ENCODE measurements around the gene C2CD2. TPM values are rescaled to one million over a fixed set of nuclear protein-coding genes. Genes with fewer than 3 reads are reported as not detected.

C2CD2 gene
- total and polyA plus RNA-seq, 12 donors = 175 to 439 (median 284) TPM

GRCh38 chr21:41888749-41889376 lies 65.0 kb downstream of the C2CD2 start:
- no peak overlapping the region for H3K4me3 ChIP-seq
- H3K9me3 ChIP-seq (replicated peaks in 1 of 3) = no peaks in the 10 kb centered on the region
- peaks cover 0 to 49% of the 10 kb centered on the region in 2 donors for H3K36me3 ChIP-seq (replicated peaks in 1 of 2)
- peak; percentile 71 to 92 (median 85) for DNase-seq
- WGBS, 4 donors = 35 to 47% (median 44%) methylated on average over 9 to 13 of the region's 13 CpGs
- peak overlapping the region; percentile 26 to 88 (median 61) for H3K27ac ChIP-seq
- TF ChIP-seq CTCF (IDR thresholded peaks at IDR 0.05) (no peak), POLR2A (IDR thresholded peaks at IDR 0.05) (peak in 1 of 2 donors; percentile 30)
- H3K4me1 ChIP-seq (replicated peaks in 1 of 2) = peaks cover 0 to 16% of the 10 kb centered on the region in 2 donors
- intact Hi-C loops (cut with DNase I) = no loop called here
- no peaks in the 10 kb centered on the region for H3K27me3 ChIP-seq

GRCh38 chr21:41887667-41888066 lies 66.2 kb downstream of the C2CD2 start:
- Histone ChIP-seq H3K27ac (peak overlapping the region in 2 of 5 donors; percentile 84 to 88), H3K4me1 (replicated peaks in 1 of 2) (peaks cover 0 to 16% of the 10 kb centered on the region in 2 donors), H3K4me3 (no peak overlapping the region), H3K36me3 (replicated peaks in 1 of 2) (peaks cover 0 to 40% of the 10 kb centered on the region in 2 donors), H3K9me3 (replicated peaks in 1 of 3) (no peaks in the 10 kb centered on the region), H3K27me3 (no peaks in the 10 kb centered on the region)
- DNase-seq = no peak
- TF ChIP-seq POLR2A (IDR thresholded peaks at IDR 0.05) (no peak), CTCF (IDR thresholded peaks at IDR 0.05) (no peak)
- intact Hi-C loops (cut with DNase I) = no loop called here
- WGBS, 4 donors = 75 to 90% (median 83%) methylated on average over 5 of the region's 5 CpGs

- H3K9me3 ChIP-seq (replicated peaks in 1 of 3) = no peaks in the 10 kb centered on the region
- peak overlapping the region in 1 of 5 donors; percentile 1 for H3K27ac ChIP-seq
- 81 to 88% (median 83%) methylated on average over 7 of the region's 7 CpGs for WGBS, 4 donors
- TF ChIP-seq CTCF (IDR thresholded peaks at IDR 0.05) (no peak), POLR2A (IDR thresholded peaks at IDR 0.05) (no peak)
- no peak for DNase-seq
- peaks cover 0 to 27% of the 10 kb centered on the region in 2 donors for H3K36me3 ChIP-seq (replicated peaks in 1 of 2)
- intact Hi-C loops (cut with DNase I) = no loop called here
- peaks cover 0 to 16% of the 10 kb centered on the region in 2 donors for H3K4me1 ChIP-seq (replicated peaks in 1 of 2)
- no peak overlapping the region for H3K4me3 ChIP-seq
- H3K27me3 ChIP-seq = no peaks in the 10 kb centered on the region
Measured at GRCh38 chr21:41886328-41886727, 67.5 kb downstream of the C2CD2 start.

GRCh38 chr21:41885341-41886024 lies 68.3 kb downstream of the C2CD2 start:
- Histone ChIP-seq H3K4me1 (replicated peaks in 1 of 2) (peaks cover 0 to 16% of the 10 kb centered on the region in 2 donors), H3K4me3 (no peak overlapping the region), H3K27me3 (no peaks in the 10 kb centered on the region), H3K9me3 (replicated peaks in 1 of 3) (no peaks in the 10 kb centered on the region), H3K36me3 (replicated peaks in 1 of 2) (peaks cover 0 to 18% of the 10 kb centered on the region in 2 donors), H3K27ac (peak overlapping the region in 1 of 5 donors; percentile 10)
- no peak for DNase-seq
- 63 to 71% (median 65%) methylated on average over 21 to 22 of the region's 22 CpGs for WGBS, 4 donors
- intact Hi-C loops (cut with DNase I) = no loop called here
- no peak for TF ChIP-seq POLR2A (IDR thresholded peaks at IDR 0.05)
- no peak for TF ChIP-seq CTCF (IDR thresholded peaks at IDR 0.05)

Measured in adrenal gland (tissue), 12 donors.